NCI-H69 (cell line): Measurements from ENCODE around the gene ERMAP.
"Not testable (repeated sequence)": the region's sequence is repeated elsewhere in the genome, so short reads cannot be mapped to it uniquely, and the experiment has no call there.

Experiments used
- DNase-seq: peaks from one replicate; lab custom pipeline; 2025; lab: John Stamatoyannopoulos, UW

ERMAP gene

GRCh38 chr1:42814815-42815214 is 2.1 kb upstream of the ERMAP start:
- not testable (repeated sequence) for DNase-seq

- peak; percentile 54 for DNase-seq
These were observed 859 bp upstream of the ERMAP start for GRCh38 chr1:42815941-42816584.

GRCh38 chr1:42817440-42817767 is 482 bp downstream of the ERMAP start:
- no peak for DNase-seq

GRCh38 chr1:42817976-42818375 is 1.1 kb downstream of the ERMAP start:
- DNase-seq, result no peak

GRCh38 chr1:42820813-42821212 is 3.9 kb downstream of the ERMAP start:
- DNase-seq, result no peak

- no peak for DNase-seq
These were observed 4.8 kb downstream of the ERMAP start for GRCh38 chr1:42821690-42822089.

- DNase-seq, result peak; percentile 26
These were observed 6.0 kb downstream of the ERMAP start for GRCh38 chr1:42822800-42823392.

- no peak for DNase-seq
These were observed 7.6 kb downstream of the ERMAP start for GRCh38 chr1:42824481-42825035.

GRCh38 chr1:42825036-42825851 is 8.3 kb downstream of the ERMAP start:
- DNase-seq, result no peak

GRCh38 chr1:42830631-42831030 is 13.7 kb downstream of the ERMAP start:
- DNase-seq, result no peak

- DNase-seq, result no peak
These were observed 14.4 kb downstream of the ERMAP start for GRCh38 chr1:42831273-42831672.

GRCh38 chr1:42832641-42833240 is 15.8 kb downstream of the ERMAP start:
- DNase-seq, result no peak

- no peak for DNase-seq
These were observed 17.1 kb downstream of the ERMAP start for GRCh38 chr1:42833981-42834380.

- DNase-seq, result no peak
These were observed 17.9 kb downstream of the ERMAP start for GRCh38 chr1:42834803-42835202.

- no peak for DNase-seq
These were observed 18.5 kb downstream of the ERMAP start for GRCh38 chr1:42835422-42835821.

- DNase-seq, result no peak
These were observed 20.8 kb downstream of the ERMAP start for GRCh38 chr1:42837709-42838108.

- DNase-seq, result no peak
These were observed 21.7 kb downstream of the ERMAP start for GRCh38 chr1:42838482-42839190.

- DNase-seq, result no peak
These were observed 24.1 kb downstream of the ERMAP start for GRCh38 chr1:42841010-42841409.

GRCh38 chr1:42841440-42842147 is 24.7 kb downstream of the ERMAP start:
- no peak for DNase-seq

GRCh38 chr1:42844592-42845140 is 27.7 kb downstream of the ERMAP start:
- no peak for DNase-seq

GRCh38 chr1:42845193-42845592 is 28.3 kb downstream of the ERMAP start:
- DNase-seq, result no peak
